Measurements from ENCODE around the gene KLHL24.
"Not testable (repeated sequence)": the region's sequence is repeated elsewhere in the genome, so short reads cannot be mapped to it uniquely, and the experiment has no call there.

KLHL24 gene

GRCh38 chr3:183697610-183698317 is 62.3 kb downstream of the KLHL24 start, which contains the start of gene YEATS2:
Gene YEATS2, plus strand, starts transcription at chr3:183697797. Its CDS starts 17,366 bp downstream, at chr3:183715163.
- DNase-seq = peak; percentile 84

- DNase-seq = peak; percentile 55
Measured at GRCh38 chr3:183698318-183698751, 62.9 kb downstream of the KLHL24 start.

DNA sequence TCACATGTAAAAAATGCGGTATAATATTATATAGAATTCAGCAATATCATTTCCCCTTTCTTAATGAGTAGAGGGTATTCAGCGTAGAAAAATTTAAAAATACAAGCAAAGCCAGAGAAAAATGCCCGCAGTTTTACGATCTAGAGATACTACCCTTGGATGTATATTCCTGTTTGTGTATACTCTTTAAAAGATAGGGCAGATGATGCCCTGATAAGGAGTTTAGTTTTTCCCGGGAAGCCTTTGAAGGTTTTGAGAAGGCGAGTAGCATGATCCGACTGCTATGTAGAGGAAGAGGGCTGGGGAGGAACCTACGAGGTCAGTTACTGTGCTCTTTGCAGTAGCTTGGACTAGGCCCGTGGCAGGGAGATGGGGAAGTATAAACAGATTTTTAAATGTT is 63.3 kb downstream of the KLHL24 start:
- peak; percentile 61 for DNase-seq

GRCh38 chr3:183699238-183699947 is 64.0 kb downstream of the KLHL24 start:
- DNase-seq = no peak

GRCh38 chr3:183701744-183702143 is 66.3 kb downstream of the KLHL24 start:
- no peak for DNase-seq

GRCh38 chr3:183703892-183704291 is 68.5 kb downstream of the KLHL24 start:
- DNase-seq = not testable (repeated sequence)

- no peak for DNase-seq
Measured at GRCh38 chr3:183710231-183710630, 74.8 kb downstream of the KLHL24 start.

DNA sequence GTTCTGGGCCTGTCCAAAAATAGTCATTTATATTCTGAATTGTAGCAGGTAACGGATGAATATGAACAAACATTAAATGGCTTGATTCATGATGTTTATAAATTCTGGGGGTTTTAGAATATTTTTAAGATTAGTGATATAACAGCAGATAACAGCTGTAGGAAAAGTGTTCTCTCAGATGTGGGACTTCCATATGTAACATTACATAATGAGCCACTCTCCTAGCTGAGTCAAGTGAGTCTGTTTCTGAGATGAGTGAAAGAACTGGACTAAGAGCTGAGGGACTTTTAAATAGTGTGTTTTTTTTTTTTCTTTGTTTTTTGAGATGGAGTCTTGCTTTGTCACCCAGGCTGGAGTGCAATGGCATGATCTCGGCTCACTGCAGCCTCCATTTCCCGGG is 76.1 kb downstream of the KLHL24 start:
- no peak for DNase-seq

GRCh38 chr3:183714622-183715021 is 79.2 kb downstream of the KLHL24 start:
- no peak for DNase-seq

GRCh38 chr3:183718012-183718411 is 82.6 kb downstream of the KLHL24 start:
- no peak for DNase-seq

GRCh38 chr3:183725387-183725786 is 90.0 kb downstream of the KLHL24 start:
- DNase-seq = no peak

DNA sequence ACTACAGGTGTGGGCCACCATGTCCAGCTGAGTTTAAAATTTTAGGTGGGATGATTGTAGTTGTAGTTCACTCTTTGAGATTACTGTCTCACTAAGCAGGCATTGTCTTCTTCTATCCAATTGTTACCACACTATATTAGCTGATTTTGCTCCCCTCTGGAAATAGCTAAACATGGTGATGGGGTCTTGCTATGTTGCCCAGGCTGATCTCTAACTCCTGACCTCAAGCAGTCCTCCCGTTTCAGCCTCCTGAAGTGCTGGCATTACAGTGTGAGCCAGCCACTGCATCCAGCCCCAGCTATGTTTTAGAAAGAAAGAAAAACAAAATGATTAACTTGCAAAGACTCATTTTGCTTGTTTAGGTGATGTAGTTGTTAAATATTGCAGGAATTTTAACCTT is 92.8 kb downstream of the KLHL24 start:
- DNase-seq = no peak

DNA sequence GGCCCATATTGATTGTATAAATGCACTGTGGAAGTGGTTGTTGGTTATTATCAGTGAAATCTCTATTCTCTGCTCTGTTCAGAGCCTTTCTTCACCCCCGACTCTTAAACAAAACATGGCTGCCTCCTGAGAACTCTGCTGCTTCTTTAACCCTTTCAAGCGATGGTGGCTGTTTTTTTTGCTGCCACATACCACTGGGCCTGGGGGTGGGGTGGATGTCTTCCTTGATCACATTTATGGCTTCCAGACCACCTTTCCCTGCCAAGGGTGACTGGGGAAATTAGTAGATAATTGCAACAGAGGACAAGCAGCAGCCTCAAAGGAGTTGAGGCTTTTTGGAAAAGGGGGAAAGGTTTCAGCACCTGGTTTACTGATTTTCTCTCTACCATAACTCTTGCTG is 94.9 kb downstream of the KLHL24 start:
- no peak for DNase-seq

GRCh38 chr3:183731611-183732010 is 96.2 kb downstream of the KLHL24 start:
- no peak for DNase-seq

DNA sequence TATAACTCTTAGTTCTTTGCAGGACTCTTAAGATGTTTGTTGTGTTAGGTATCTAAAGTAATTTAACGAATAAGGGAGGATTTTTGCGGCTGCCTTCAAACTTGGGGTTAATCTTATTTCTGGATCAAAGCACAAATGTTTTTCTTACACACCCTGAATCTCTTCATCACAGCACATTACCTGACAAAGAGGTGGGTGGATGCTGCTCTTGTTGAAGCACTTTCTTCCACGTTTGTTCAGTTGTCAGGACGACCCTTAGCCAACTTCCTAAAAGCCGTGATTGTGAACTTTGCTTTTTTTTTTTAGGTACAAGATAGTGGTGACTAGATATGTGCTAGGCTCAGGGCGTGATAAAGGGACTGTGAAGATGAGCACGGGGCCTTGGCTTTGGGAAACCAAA is 98.1 kb downstream of the KLHL24 start:
- no peak for DNase-seq

Measured in hematopoietic multipotent progenitor cell treated with erythropoietin and hydrocortisone succinate and interleukin-3 and kit ligand, for 6 days (in vitro differentiated cells).